Measurements from ENCODE around the gene METAP2. TPM values are rescaled to one million over a fixed set of nuclear protein-coding genes. Genes with fewer than 3 reads are reported as not detected.

The METAP2 gene
- polyA plus RNA-seq, 3 donors = 17.0 to 26.0 (median 19.9) TPM

GRCh38 chr12:95557625-95558024 lies 83.7 kb downstream of the METAP2 start:
- H3K27ac Mint-ChIP-seq = no peak overlapping the region
- peaks cover 0 to 7% (median 7%) of the 10 kb centered on the region in 3 donors for H3K27me3 Mint-ChIP-seq (ENCODE audit: low read depth in 3 of 3)
- H3K4me3 Mint-ChIP-seq = no peak overlapping the region
- Histone ChIP-seq H3K79me2 (ENCODE audit: insufficient read depth, low read length) (no peaks in the 10 kb centered on the region), H3K4me3 (replicated peaks in 1 of 3; ENCODE audit: low read depth in 2 of 3, low read length in 3 of 3) (no peak overlapping the region), H4K20me1 (ENCODE audit: insufficient read depth, low read length) (no peaks in the 10 kb centered on the region), H3K27ac (ENCODE audit: low read depth in 1 of 2, low read length in 2 of 2) (no peak overlapping the region), H3K4me1 (ENCODE audit: control insufficient read depth in 1 of 2, insufficient read depth in 2 of 2, low read length in 2 of 2) (no peaks in the 10 kb centered on the region), H3K9ac (ENCODE audit: insufficient read depth, low read length, poor library complexity, severe bottlenecking) (no peak overlapping the region), H3K36me3 (replicated peaks in 1 of 2; ENCODE audit: control insufficient read depth in 1 of 2, insufficient read depth in 2 of 2, low read length in 2 of 2) (no peaks in the 10 kb centered on the region), H3K27me3 (ENCODE audit: control insufficient read depth in 2 of 2, insufficient read depth in 2 of 2, low read length in 2 of 2) (no peaks in the 10 kb centered on the region), H2AFZ (ENCODE audit: insufficient read depth, low read depth, low read length, poor library complexity, severe bottlenecking) (no peak overlapping the region), H3K9me3 (replicated peaks in 1 of 2; ENCODE audit: control insufficient read depth in 1 of 2, insufficient read depth in 1 of 2, low read length in 2 of 2) (no peaks in the 10 kb centered on the region), H3K4me2 (replicated peaks; ENCODE audit: extremely low read depth, low read length, poor library complexity, severe bottlenecking) (no peak overlapping the region)
- no peak for DNase-seq
- intact Hi-C loops (cut with micrococcal nuclease) = no loop called here
- no peaks in the 10 kb centered on the region for H3K36me3 Mint-ChIP-seq
- no CpG with 5 or more reads among the region's 1 CpG for WGBS (ENCODE audit: insufficient coverage)
- peaks cover 8% of the 10 kb centered on the region for H3K4me1 Mint-ChIP-seq
- no peaks in the 10 kb centered on the region for H3K9me3 Mint-ChIP-seq
- TF ChIP-seq CTCF (IDR thresholded peaks at IDR 0.05) = no peak

Small RNA genes lying within 50 kb of the gene (small RNA-seq; reads per million reads assigned to genes)
- gene RNU6-735P (ENCODE audit: insufficient read length, low read depth) = not detected

Other genes starting within 250 kb of the METAP2 start
- gene USP44, start 77.3 kb downstream of the METAP2 start, polyA plus RNA-seq = under 1 TPM in 2 of 3 donors, not detected in 1; 0.12 to 0.13 TPM